GM12878 (cell line): ENCODE results near the gene IKZF1. TPM values are rescaled to one million over a fixed set of nuclear protein-coding genes. Genes with fewer than 3 reads are reported as not detected.

Experiments used
- ATAC-seq: fragments of 200-7000 bp; cut with Tn5 transposase; 3 replicates; pipeline ENCODE4 v1.9.1; 2020; ENCODE audit warnings: mild to moderate bottlenecking, moderate library complexity
- BruUV-seq: library from RNA; stranded (reverse); fragments of 400-500 nt; replicated peaks from 2 replicates; lab custom pipeline; 2021; lab: Mats Ljungman, UMichigan
- CTCF ChIA-PET: fragments of 300-600 bp; sonication (Branson Sonifier 250); formaldehyde crosslinking; extraction: SDS; loops from one replicate; lab custom pipeline; 2021; ENCODE audit warnings: inconsistent platforms; lab: Yijun Ruan, JAX
- POLR2A ChIA-PET: fragments of 350-600 bp; formaldehyde crosslinking; extraction: SDS; loops from one replicate; lab custom pipeline; 2021; ENCODE audit warnings: inconsistent platforms; lab: Charles Lee
- RAD21 ChIA-PET: fragments of 300-600 bp; sonication (Branson Sonifier 250); formaldehyde crosslinking; loops from one replicate; lab custom pipeline; 2023; ENCODE audit warnings: antibody characterized with exemption; ENCODE audit not compliant: unreplicated experiment; lab: Charles Lee
- SMC1A ChIA-PET: fragments of 300-600 bp; sonication (Branson Sonifier 250); formaldehyde crosslinking; loops from one replicate; lab custom pipeline; 2023; ENCODE audit not compliant: unreplicated experiment, uncharacterized antibody; lab: Charles Lee
- DNase-seq: peaks from one replicate; pipeline ENCODE4 v3.0.0-alpha.2; 2011; ENCODE audit warnings: low read depth, low spot score
- FAIRE-seq: peaks from 3 replicates; lab custom pipeline; 2011; peaks lifted over from hg19 to GRCh38; lab: Jason Lieb, UNC
- H2AFZ ChIP-seq: 2 replicates; pipeline ENCODE4 v1.6.0; 2011; ENCODE audit warnings: low read depth, low read length, control low read depth; ENCODE audit not compliant: control insufficient read depth
- H3K27ac ChIP-seq: 2 replicates; pipeline ENCODE4 v1.5.1; 2011; ENCODE audit warnings: control low read depth; ENCODE audit not compliant: control insufficient read depth, insufficient read depth
- H3K27me3 ChIP-seq, 2 experiments: replicated peaks in 1 of 2; 2 replicates each; pipeline versions ENCODE4 v1.6.0 to v1.6.1; 2011; ENCODE audit warnings: low read length in 1 of 2; ENCODE audit not compliant: control insufficient read depth in 2 of 2, insufficient read depth in 2 of 2
- H3K36me3 ChIP-seq, 2 experiments: 2 replicates each; pipeline ENCODE4 v1.5.1; 2011; ENCODE audit warnings: low read length in 1 of 2; ENCODE audit not compliant: control insufficient read depth in 2 of 2, insufficient read depth in 2 of 2
- H3K4me1 ChIP-seq: 2 replicates; pipeline ENCODE4 v1.6.1; 2011; ENCODE audit warnings: mild to moderate bottlenecking, low read length, moderate library complexity, mixed read lengths; ENCODE audit not compliant: control insufficient read depth, insufficient read depth
- H3K4me2 ChIP-seq: 2 replicates; pipeline ENCODE4 v1.6.0; 2011; ENCODE audit warnings: control low read depth; ENCODE audit not compliant: control insufficient read depth, insufficient read depth
- H3K4me3 ChIP-seq: fragments of 200-600 bp; sonication (generic); 2 replicates; pipeline ENCODE4 v1.5.1; 2016
- H3K79me2 ChIP-seq: 2 replicates; pipeline ENCODE4 v1.6.0; 2011; ENCODE audit warnings: low read length; ENCODE audit not compliant: control insufficient read depth, insufficient read depth
- H3K9ac ChIP-seq: 2 replicates; pipeline ENCODE4 v1.8.0; 2011; ENCODE audit warnings: low read length, control low read depth, mixed read lengths; ENCODE audit not compliant: control insufficient read depth, insufficient read depth
- H3K9me3 ChIP-seq: replicated peaks from 3 replicates; pipeline ENCODE4 v1.5.1; 2011; ENCODE audit warnings: mild to moderate bottlenecking, low read length; ENCODE audit not compliant: control insufficient read depth, insufficient read depth
- H4K20me1 ChIP-seq: 2 replicates; pipeline ENCODE4 v1.6.0; 2011; ENCODE audit not compliant: control insufficient read depth, insufficient read depth
- CREM ChIP-seq: IDR thresholded peaks from 2 replicates; pipeline ENCODE4 v1.6.1; 2014; ENCODE audit warnings: antibody characterized with exemption, low read depth
- EED ChIP-seq: sonication (generic); IDR thresholded peaks from 2 replicates; pipeline ENCODE4 v1.6.1; 2016; ENCODE audit warnings: antibody characterized with exemption, low read depth
- MTA3 ChIP-seq: IDR thresholded peaks from 2 replicates; pipeline ENCODE4 v1.6.1; 2012; ENCODE audit warnings: low read length, inconsistent platforms, borderline replicate concordance
- NR2C2 ChIP-seq: IDR thresholded peaks from 2 replicates; pipeline ENCODE4 v1.6.1; 2011; ENCODE audit warnings: borderline replicate concordance, low read depth; ENCODE audit not compliant: control insufficient read depth, insufficient read length
- WRNIP1 ChIP-seq: IDR thresholded peaks from 2 replicates; pipeline ENCODE4 v1.6.1; 2011; ENCODE audit warnings: low read depth, low read length, improper control_type of control experiment, borderline replicate concordance
- WGBS: methylation state at CpG from one replicate; pipeline ENCODE4 v1.1.6; 2016; ENCODE audit warnings: low lambda C conversion rate; ENCODE audit not compliant: insufficient replicate concordance, insufficient coverage; ENCODE audit errors: missing lambda C conversion rate; 5-methylcytosine and 5-hydroxymethylcytosine counted together
- in situ Hi-C: fragments of 300-500 bp; cut with MboI; formaldehyde crosslinking; loops from 9 replicates; pipeline ENCODE4 v1.14.3; 2018; ENCODE audit warnings: mixed read lengths
- intact Hi-C: fragments of 100-400 bp; cut with micrococcal nuclease; formaldehyde crosslinking; loops from one replicate; pipeline ENCODE4 v1.14.2; 2022; ENCODE audit not compliant: unreplicated experiment
- polyA plus RNA-seq, 11 experiments: library from polyadenylated mRNA; depleted of rRNA in 4 of 11; unstranded in 6 of 11; stranded (reverse) in 5 of 11; fragments of >200 nt; fragmentation: Nextera tagmentation in 4 of 11; fragmentation: Illumina TruSeq in 1 of 11; extraction: Ambion mirVana in 4 of 11; extraction: Trizol in 1 of 11; gene quantifications; 1 replicate in 1 of 11; 2 replicates in 10 of 11; pipeline versions ENCODE4 v1.2.1 to v1.2.3, GENCODE V29; 2011 to 2016; ENCODE audit warnings: inconsistent platforms in 2 of 11, missing spikeins in 2 of 11, low read depth in 1 of 11
- total RNA-seq, 4 experiments: library from RNA; depleted of rRNA in 3 of 4; stranded (reverse); fragments of >200 nt in 3 of 4; fragmentation: Illumina TruSeq in 1 of 4; extraction: Trizol in 1 of 4; gene quantifications; 2 replicates each; pipeline versions ENCODE4 v1.2.1 to v1.2.3, GENCODE V29; 2013 to 2021
- TF ChIP-seq, protein P1 (sequence below): fragments of 450-650 bp; IDR thresholded peaks from 2 replicates; pipeline ENCODE4 v1.6.1; 2017; ENCODE audit warnings: mild to moderate bottlenecking, moderate library complexity
- TF ChIP-seq, protein P2 (sequence below): IDR thresholded peaks from 2 replicates; pipeline ENCODE4 v1.6.1; 2012; ENCODE audit warnings: low read length, inconsistent platforms

The IKZF1 gene
- total and polyA plus RNA-seq, 10 of the 15 experiments (the other 5 are each of a cell fraction or from before 2014, with no cell fraction given), result 27.2 to 125 (median 71.6) TPM

DNA sequence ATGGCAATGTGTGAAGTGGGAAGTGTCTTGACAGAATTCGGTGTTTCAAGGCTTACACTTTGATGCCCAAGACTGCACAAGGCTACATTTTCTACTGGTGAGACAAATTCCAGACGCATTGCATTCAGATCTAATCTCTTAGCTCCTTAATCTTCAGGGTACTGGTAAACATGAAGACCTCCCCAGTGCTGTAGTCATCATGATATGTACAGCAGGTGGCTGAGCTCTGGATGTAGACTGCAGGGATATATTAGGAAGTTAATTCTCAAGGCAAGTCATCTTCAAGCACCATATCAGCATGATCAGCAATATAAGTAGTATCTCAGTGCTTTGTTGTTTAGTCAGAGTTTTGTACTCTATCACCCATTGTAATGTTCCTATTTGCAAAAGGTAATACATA is 61.8 kb downstream of the IKZF1 start (continued):
- TF ChIP-seq, protein P1, sequence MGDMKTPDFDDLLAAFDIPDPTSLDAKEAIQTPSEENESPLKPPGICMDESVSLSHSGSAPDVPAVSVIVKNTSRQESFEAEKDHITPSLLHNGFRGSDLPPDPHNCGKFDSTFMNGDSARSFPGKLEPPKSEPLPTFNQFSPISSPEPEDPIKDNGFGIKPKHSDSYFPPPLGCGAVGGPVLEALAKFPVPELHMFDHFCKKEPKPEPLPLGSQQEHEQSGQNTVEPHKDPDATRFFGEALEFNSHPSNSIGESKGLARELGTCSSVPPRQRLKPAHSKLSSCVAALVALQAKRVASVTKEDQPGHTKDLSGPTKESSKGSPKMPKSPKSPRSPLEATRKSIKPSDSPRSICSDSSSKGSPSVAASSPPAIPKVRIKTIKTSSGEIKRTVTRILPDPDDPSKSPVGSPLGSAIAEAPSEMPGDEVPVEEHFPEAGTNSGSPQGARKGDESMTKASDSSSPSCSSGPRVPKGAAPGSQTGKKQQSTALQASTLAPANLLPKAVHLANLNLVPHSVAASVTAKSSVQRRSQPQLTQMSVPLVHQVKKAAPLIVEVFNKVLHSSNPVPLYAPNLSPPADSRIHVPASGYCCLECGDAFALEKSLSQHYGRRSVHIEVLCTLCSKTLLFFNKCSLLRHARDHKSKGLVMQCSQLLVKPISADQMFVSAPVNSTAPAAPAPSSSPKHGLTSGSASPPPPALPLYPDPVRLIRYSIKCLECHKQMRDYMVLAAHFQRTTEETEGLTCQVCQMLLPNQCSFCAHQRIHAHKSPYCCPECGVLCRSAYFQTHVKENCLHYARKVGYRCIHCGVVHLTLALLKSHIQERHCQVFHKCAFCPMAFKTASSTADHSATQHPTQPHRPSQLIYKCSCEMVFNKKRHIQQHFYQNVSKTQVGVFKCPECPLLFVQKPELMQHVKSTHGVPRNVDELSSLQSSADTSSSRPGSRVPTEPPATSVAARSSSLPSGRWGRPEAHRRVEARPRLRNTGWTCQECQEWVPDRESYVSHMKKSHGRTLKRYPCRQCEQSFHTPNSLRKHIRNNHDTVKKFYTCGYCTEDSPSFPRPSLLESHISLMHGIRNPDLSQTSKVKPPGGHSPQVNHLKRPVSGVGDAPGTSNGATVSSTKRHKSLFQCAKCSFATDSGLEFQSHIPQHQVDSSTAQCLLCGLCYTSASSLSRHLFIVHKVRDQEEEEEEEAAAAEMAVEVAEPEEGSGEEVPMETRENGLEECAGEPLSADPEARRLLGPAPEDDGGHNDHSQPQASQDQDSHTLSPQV, result no peak
- no peak for TF ChIP-seq MTA3
- TF ChIP-seq, all 136 proteins: peak for 0

DNA sequence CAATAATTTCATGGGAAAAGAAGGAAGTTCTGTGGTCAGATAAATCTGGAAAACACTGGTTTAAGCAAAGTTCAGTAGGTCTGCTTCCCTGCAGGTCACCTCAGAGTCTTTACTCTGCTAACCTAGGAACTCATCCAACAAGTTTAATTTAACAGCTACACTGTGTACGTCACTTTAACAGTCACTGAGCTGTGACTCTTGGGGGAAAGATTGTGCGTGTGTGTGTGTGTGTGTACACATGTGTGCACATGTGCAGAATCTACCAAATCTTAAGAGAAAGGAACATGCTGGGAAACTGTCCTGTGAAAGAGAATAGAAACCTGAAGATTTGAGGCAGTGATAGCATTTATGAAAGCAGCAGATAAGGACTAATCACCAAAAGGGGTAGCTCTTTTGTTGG is 62.6 kb downstream of the IKZF1 start:
- CTCF ChIA-PET, result interaction anchor here (0.6 to 6.4 kb wide), 27 partner anchors 10 to 248 kb away, joined by 3 to 152 read pairs (median 7); partner anchors contain the start of gene IKZF1
- Histone ChIP-seq H3K9ac (no peak overlapping the region), H3K36me3 (peaks cover 7 to 19% of the 10 kb centered on the region in 2 experiments; a peak in 3 of 4 replicates), H3K4me3 (no peak overlapping the region), H4K20me1 (no peaks in the 10 kb centered on the region), H2AFZ (no peak overlapping the region), H3K79me2 (no peaks in the 10 kb centered on the region; the same call in 1 of the 2 replicates), H3K4me2 (peak overlapping the region; percentile 0; the same call in 1 of the 2 replicates), H3K4me1 (peaks cover 23% of the 10 kb centered on the region), H3K27me3 (no peaks in the 10 kb centered on the region), H3K9me3 (peaks cover 3% of the 10 kb centered on the region; the same call in 2 of the 3 replicates), H3K27ac (0 out of 2 replicates have a peak overlapping the region, but pooled peaks have one; percentile 15)
- SMC1A ChIA-PET, result interaction anchor here (0.8 to 10.5 kb wide), 35 partner anchors 9 to 328 kb away, joined by 3 to 274 read pairs (median 8); partner anchors contain the start of genes FIGNL1 and IKZF1
- ATAC-seq (peak; percentile 12; the same call in 1 of the 3 replicates), DNase-seq (no peak), FAIRE-seq (no peak)
- TF ChIP-seq, protein P2, sequence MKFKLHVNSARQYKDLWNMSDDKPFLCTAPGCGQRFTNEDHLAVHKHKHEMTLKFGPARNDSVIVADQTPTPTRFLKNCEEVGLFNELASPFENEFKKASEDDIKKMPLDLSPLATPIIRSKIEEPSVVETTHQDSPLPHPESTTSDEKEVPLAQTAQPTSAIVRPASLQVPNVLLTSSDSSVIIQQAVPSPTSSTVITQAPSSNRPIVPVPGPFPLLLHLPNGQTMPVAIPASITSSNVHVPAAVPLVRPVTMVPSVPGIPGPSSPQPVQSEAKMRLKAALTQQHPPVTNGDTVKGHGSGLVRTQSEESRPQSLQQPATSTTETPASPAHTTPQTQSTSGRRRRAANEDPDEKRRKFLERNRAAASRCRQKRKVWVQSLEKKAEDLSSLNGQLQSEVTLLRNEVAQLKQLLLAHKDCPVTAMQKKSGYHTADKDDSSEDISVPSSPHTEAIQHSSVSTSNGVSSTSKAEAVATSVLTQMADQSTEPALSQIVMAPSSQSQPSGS, result 0 out of 2 replicates have a peak, but pooled peaks have one; percentile 18
- TF ChIP-seq NR2C2, result no peak
- peak; percentile 34; the same call in 1 of the 2 replicates for TF ChIP-seq EED
- TF ChIP-seq CREM, result peak; percentile 55; the same call in 1 of the 2 replicates
- TF ChIP-seq WRNIP1, result no peak
- no TSS peak for BruUV-seq
- RAD21 ChIA-PET, result interaction anchor here (0.8 to 10.0 kb wide), 24 partner anchors 10 to 274 kb away, joined by 3 to 124 read pairs (median 11); partner anchors contain the start of genes IKZF1 and ZPBP
- in situ Hi-C loops, result no loop called here
- WGBS, result 60% methylated on average over 2 of the region's 2 CpGs
- intact Hi-C loops, result loop anchor here (5.0 kb wide), 1 partner anchor 245 kb away; no protein-coding TSS in a partner anchor
- POLR2A ChIA-PET, result interaction anchor here (0.9 to 1.2 kb wide), 2 partner anchors 49 to 58 kb away, joined by 3 read pairs; no protein-coding TSS in a partner anchor
